Thyroid gland (tissue), 4 donors: ENCODE data around the gene CARD11. TPM values are rescaled to one million over a fixed set of nuclear protein-coding genes. Genes with fewer than 3 reads are reported as not detected.
A peak's percentile ranks its signal among the peaks of the same experiment; 100 is the strongest.

Experiments used
- DNase-seq, 2 donors: peaks; one replicate each; pipeline ENCODE4 v3.0.0-alpha.2; 2019
- H3K27ac ChIP-seq, 3 donors: fragments of 200-600 bp; sonication (generic); 1 replicate in 2 of 3; 2 replicates in 1 of 3; pipeline ENCODE4 v1.5.1; 2016 to 2019; ENCODE audit warnings: mild to moderate bottlenecking in 1 of 3, moderate library complexity in 1 of 3
- H3K27me3 ChIP-seq: fragments of 200-600 bp; sonication (generic); one replicate; pipeline ENCODE4 v1.5.1; 2019
- H3K36me3 ChIP-seq, 2 donors: fragments of 200-600 bp; sonication (generic); one replicate each; pipeline ENCODE4 v1.5.1; 2016 to 2019
- H3K4me1 ChIP-seq, 2 donors: fragments of 200-600 bp; sonication (generic); one replicate each; pipeline ENCODE4 v1.5.1; 2017 to 2019
- H3K4me3 ChIP-seq, 3 donors: fragments of 200-600 bp; sonication (generic); replicated peaks in 1 of 3; 1 replicate in 2 of 3; 2 replicates in 1 of 3; pipeline ENCODE4 v1.5.1; 2016; ENCODE audit warnings: mild to moderate bottlenecking in 1 of 3
- H3K9me3 ChIP-seq: fragments of 200-600 bp; sonication (generic); one replicate; pipeline ENCODE4 v1.5.1; 2017
- CTCF ChIP-seq, 6 experiments: fragments of 200-600 bp in 3 of 6; fragments of 450-650 bp in 3 of 6; sonication (generic) in 3 of 6; IDR thresholded peaks; one replicate each; pipeline ENCODE4 v1.5.1; 2016 to 2019; ENCODE audit warnings: antibody characterized with exemption in 6 of 6, mild to moderate bottlenecking in 2 of 6, inconsistent platforms in 1 of 6, moderate library complexity in 1 of 6
- POLR2A ChIP-seq, 2 donors: fragments of 450-650 bp; IDR thresholded peaks; one replicate each; pipeline ENCODE4 v1.6.1; 2017; ENCODE audit warnings: antibody characterized with exemption in 2 of 2, mild to moderate bottlenecking in 2 of 2, moderate library complexity in 1 of 2
- WGBS, 2 donors: methylation state at CpG; one replicate each; pipeline ENCODE4 v1.1.5; 2017; 5-methylcytosine and 5-hydroxymethylcytosine counted together
- intact Hi-C: fragments of 100-400 bp; cut with DNase I; formaldehyde crosslinking; loops from one replicate; pipeline ENCODE4 v1.15.1; 2023
- total RNA-seq, 4 donors: library from RNA; depleted of rRNA; stranded (reverse); fragments of >200 nt; gene quantifications; one replicate each; pipeline ENCODE4 v1.2.3, GENCODE V29; 2016

The CARD11 gene
- total RNA-seq, 4 donors from 2014 or later: 0.45 to 7.7 (median 1.9) TPM

- H3K27me3 ChIP-seq: no peaks in the 10 kb centered on the region
- DNase-seq: no peak
- no peak overlapping the region for H3K4me3 ChIP-seq
- no peak for TF ChIP-seq CTCF (IDR thresholded peaks at IDR 0.05)
- no peak for TF ChIP-seq POLR2A (IDR thresholded peaks at IDR 0.05)
- no peak overlapping the region for H3K27ac ChIP-seq
- no peaks in the 10 kb centered on the region for H3K36me3 ChIP-seq
- no peaks in the 10 kb centered on the region for H3K4me1 ChIP-seq
- 91 to 93% methylated on average over 7 to 8 of the region's 8 CpGs for WGBS, 2 donors
- intact Hi-C loops: no loop called here
- H3K9me3 ChIP-seq: no peaks in the 10 kb centered on the region
These were observed 164.3 kb downstream of the CARD11 start for GRCh38 chr7:2879354-2879753.

- TF ChIP-seq POLR2A (IDR thresholded peaks at IDR 0.05) (no peak), CTCF (IDR thresholded peaks at IDR 0.05) (no peak)
- H3K36me3 ChIP-seq: no peaks in the 10 kb centered on the region
- no peak overlapping the region for H3K4me3 ChIP-seq
- peaks cover 0 to 5% of the 10 kb centered on the region in 2 donors for H3K4me1 ChIP-seq
- intact Hi-C loops: no loop called here
- no peak for DNase-seq
- no peak overlapping the region for H3K27ac ChIP-seq
- WGBS, 2 donors: 74 to 80% methylated on average over 3 of the region's 3 CpGs
- no peaks in the 10 kb centered on the region for H3K9me3 ChIP-seq
- H3K27me3 ChIP-seq: no peaks in the 10 kb centered on the region
These were observed 165.4 kb downstream of the CARD11 start for GRCh38 chr7:2878306-2878705.

- intact Hi-C loops: no loop called here
- H3K36me3 ChIP-seq: no peaks in the 10 kb centered on the region
- no peak for DNase-seq
These were observed 167.5 kb downstream of the CARD11 start for GRCh38 chr7:2876031-2876731.

GRCh38 chr7:2873686-2874551 is 169.7 kb downstream of the CARD11 start:
- DNase-seq: no peak
- Histone ChIP-seq H3K4me3 (no peak overlapping the region), H3K9me3 (no peaks in the 10 kb centered on the region), H3K36me3 (no peaks in the 10 kb centered on the region), H3K27me3 (no peaks in the 10 kb centered on the region), H3K4me1 (peaks cover 0 to 10% of the 10 kb centered on the region in 2 donors), H3K27ac (no peak overlapping the region)
- TF ChIP-seq CTCF (IDR thresholded peaks at IDR 0.05) (no peak), POLR2A (IDR thresholded peaks at IDR 0.05) (no peak)
- intact Hi-C loops: no loop called here
- 47 to 58% methylated on average over 7 of the region's 7 CpGs for WGBS, 2 donors

More at GRCh38 chr7:2876031-2876731, 167.5 kb downstream of the CARD11 start:
- Histone ChIP-seq H3K27me3 (no peaks in the 10 kb centered on the region), H3K4me1 (peaks cover 0 to 10% of the 10 kb centered on the region in 2 donors), H3K27ac (no peak overlapping the region), H3K4me3 (no peak overlapping the region), H3K9me3 (no peaks in the 10 kb centered on the region)
- 72% methylated on average over 16 to 20 of the region's 24 CpGs for WGBS, 2 donors
- TF ChIP-seq POLR2A (IDR thresholded peaks at IDR 0.05) (no peak), CTCF (IDR thresholded peaks at IDR 0.05) (no peak)

- 14 to 43% methylated on average over 2 to 10 of the region's 10 CpGs for WGBS, 2 donors
- Histone ChIP-seq H3K4me3 (no peak overlapping the region), H3K36me3 (no peaks in the 10 kb centered on the region), H3K9me3 (no peaks in the 10 kb centered on the region), H3K27me3 (no peaks in the 10 kb centered on the region), H3K4me1 (peaks cover 0 to 10% of the 10 kb centered on the region in 2 donors), H3K27ac (no peak overlapping the region)
- TF ChIP-seq CTCF (IDR thresholded peaks at IDR 0.05) (no peak), POLR2A (IDR thresholded peaks at IDR 0.05) (no peak)
- DNase-seq: peak; percentile 42 to 68
- intact Hi-C loops: no loop called here
These were observed 170.5 kb downstream of the CARD11 start for GRCh38 chr7:2873146-2873545.
